Neural crest cell (in vitro differentiated cells): ENCODE measurements around the gene PLEKHG4. TPM values are rescaled to one million over a fixed set of nuclear protein-coding genes. Genes with fewer than 3 reads are reported as not detected.

Experiments used
- DNase-seq: peaks from one replicate; pipeline ENCODE4 v3.0.0; 2021; ENCODE audit warnings: low read depth, mixed read lengths, low spot score
- H3K27ac Mint-ChIP-seq: one replicate; pipeline ENCODE4 v1.8.0; 2021; ENCODE audit warnings: mild to moderate bottlenecking, mixed read lengths; ENCODE audit not compliant: unreplicated experiment
- H3K27me3 Mint-ChIP-seq: 2 replicates; pipeline ENCODE4 v1.8.0; 2021; ENCODE audit warnings: low read depth, mild to moderate bottlenecking, mixed read lengths
- H3K36me3 Mint-ChIP-seq: 2 replicates; pipeline ENCODE4 v1.8.0; 2021; ENCODE audit warnings: low read depth, mild to moderate bottlenecking, mixed read lengths
- H3K4me1 Mint-ChIP-seq: 2 replicates; pipeline ENCODE4 v1.8.0; 2021; ENCODE audit warnings: mixed read lengths
- H3K4me3 Mint-ChIP-seq: one replicate; pipeline ENCODE4 v1.8.0; 2021; ENCODE audit warnings: mild to moderate bottlenecking, mixed read lengths
- H3K9me3 Mint-ChIP-seq: 2 replicates; pipeline ENCODE4 v1.8.0; 2021; ENCODE audit warnings: mixed read lengths
- CTCF ChIP-seq: fragments of 200-600 bp; sonication (generic); conservative IDR thresholded peaks from 2 replicates; pipeline ENCODE4 v1.5.0; 2021; ENCODE audit warnings: antibody characterized with exemption, mild to moderate bottlenecking
- total RNA-seq: library from RNA; stranded (reverse); gene quantifications from 2 replicates; pipeline ENCODE4 v1.2.1, GENCODE V29; 2021

Gene PLEKHG4
- total RNA-seq, 1 donor from 2014 or later: 4.0 TPM

- Mint-ChIP-seq H3K9me3 (peaks cover 3% of the 10 kb centered on the region), H3K27ac (no peak overlapping the region), H3K4me1 (no peaks in the 10 kb centered on the region), H3K36me3 (no peaks in the 10 kb centered on the region), H3K4me3 (no peak overlapping the region), H3K27me3 (peaks cover 3% of the 10 kb centered on the region)
- DNase-seq: no peak
- no peak for TF ChIP-seq CTCF
These were observed 22.7 kb downstream of the PLEKHG4 start for GRCh38 chr16:67302076-67302475.

DNA sequence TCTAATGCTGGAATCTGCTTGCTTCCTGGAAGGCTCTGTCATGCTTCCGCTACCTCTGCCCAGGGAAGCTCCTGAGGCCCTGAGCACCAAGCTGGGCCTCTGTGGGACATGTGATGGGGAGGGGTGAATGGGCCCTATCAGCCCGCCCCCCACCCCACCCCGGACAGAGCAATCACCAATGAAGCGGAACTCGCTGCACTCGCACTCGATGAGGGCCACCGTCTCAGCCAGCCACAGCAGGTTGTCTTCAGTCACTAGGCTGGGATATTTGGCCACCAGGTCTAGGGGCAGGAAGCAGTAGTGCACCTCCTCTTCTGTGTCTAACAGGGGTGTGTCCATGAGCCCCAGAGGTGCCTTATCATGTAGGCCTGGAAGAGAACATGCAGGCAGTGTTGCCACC lies 23.6 kb downstream of the PLEKHG4 start:
- Mint-ChIP-seq H3K4me1 (no peaks in the 10 kb centered on the region), H3K27ac (no peak overlapping the region), H3K27me3 (peaks cover 3% of the 10 kb centered on the region), H3K9me3 (peaks cover 3% of the 10 kb centered on the region), H3K4me3 (no peak overlapping the region), H3K36me3 (no peaks in the 10 kb centered on the region)
- no peak for DNase-seq
- no peak for TF ChIP-seq CTCF

GRCh38 chr16:67304020-67304419 lies 24.7 kb downstream of the PLEKHG4 start:
- no peaks in the 10 kb centered on the region for H3K4me1 Mint-ChIP-seq
- H3K27ac Mint-ChIP-seq: peak overlapping the region; percentile 17
- no peak overlapping the region for H3K4me3 Mint-ChIP-seq
- H3K9me3 Mint-ChIP-seq: peaks cover 3% of the 10 kb centered on the region
- no peak for TF ChIP-seq CTCF
- H3K36me3 Mint-ChIP-seq: no peaks in the 10 kb centered on the region
- DNase-seq: no peak
- peaks cover 3% of the 10 kb centered on the region for H3K27me3 Mint-ChIP-seq

GRCh38 chr16:67305216-67306071 lies 26.1 kb downstream of the PLEKHG4 start:
- no peak overlapping the region for H3K27ac Mint-ChIP-seq
- no peak overlapping the region for H3K4me3 Mint-ChIP-seq
- no peak for TF ChIP-seq CTCF
- H3K4me1 Mint-ChIP-seq: no peaks in the 10 kb centered on the region
- no peaks in the 10 kb centered on the region for H3K36me3 Mint-ChIP-seq
- no peak for DNase-seq
- peaks cover 3% of the 10 kb centered on the region for H3K9me3 Mint-ChIP-seq
- peaks cover 3% of the 10 kb centered on the region for H3K27me3 Mint-ChIP-seq

- TF ChIP-seq CTCF: no peak
- Mint-ChIP-seq H3K4me3 (no peak overlapping the region), H3K27ac (no peak overlapping the region), H3K4me1 (peaks cover 5% of the 10 kb centered on the region), H3K27me3 (peaks cover 3% of the 10 kb centered on the region), H3K9me3 (peaks cover 3% of the 10 kb centered on the region), H3K36me3 (no peaks in the 10 kb centered on the region)
- no peak for DNase-seq
These were observed 31.2 kb downstream of the PLEKHG4 start for GRCh38 chr16:67310561-67310960.
